ENCODE measurements around the gene PHGDH.

- TF ChIP-seq CTCF (IDR thresholded peaks at IDR 0.05; ENCODE audit: low read depth, low read length) (no peak), EZH2phosphoT487 (IDR thresholded peaks at IDR 0.05; ENCODE audit: low read depth) (no peak)
These were observed 29.6 kb upstream of the PHGDH start for GRCh38 chr1:119682141-119682540.

All from OCI-LY3 (cell line).